Measurements from ENCODE around the gene PTPRD. TPM values are rescaled to one million over a fixed set of nuclear protein-coding genes. Genes with fewer than 3 reads are reported as not detected.
A peak's percentile ranks its signal among the peaks of the same experiment; 100 is the strongest.

PTPRD gene
- total RNA-seq: under 1 TPM in 2 of 3 donors, not detected in 1; 0.05 to 0.68 TPM
- total RNA-seq (2013): 0.59 TPM

DNA sequence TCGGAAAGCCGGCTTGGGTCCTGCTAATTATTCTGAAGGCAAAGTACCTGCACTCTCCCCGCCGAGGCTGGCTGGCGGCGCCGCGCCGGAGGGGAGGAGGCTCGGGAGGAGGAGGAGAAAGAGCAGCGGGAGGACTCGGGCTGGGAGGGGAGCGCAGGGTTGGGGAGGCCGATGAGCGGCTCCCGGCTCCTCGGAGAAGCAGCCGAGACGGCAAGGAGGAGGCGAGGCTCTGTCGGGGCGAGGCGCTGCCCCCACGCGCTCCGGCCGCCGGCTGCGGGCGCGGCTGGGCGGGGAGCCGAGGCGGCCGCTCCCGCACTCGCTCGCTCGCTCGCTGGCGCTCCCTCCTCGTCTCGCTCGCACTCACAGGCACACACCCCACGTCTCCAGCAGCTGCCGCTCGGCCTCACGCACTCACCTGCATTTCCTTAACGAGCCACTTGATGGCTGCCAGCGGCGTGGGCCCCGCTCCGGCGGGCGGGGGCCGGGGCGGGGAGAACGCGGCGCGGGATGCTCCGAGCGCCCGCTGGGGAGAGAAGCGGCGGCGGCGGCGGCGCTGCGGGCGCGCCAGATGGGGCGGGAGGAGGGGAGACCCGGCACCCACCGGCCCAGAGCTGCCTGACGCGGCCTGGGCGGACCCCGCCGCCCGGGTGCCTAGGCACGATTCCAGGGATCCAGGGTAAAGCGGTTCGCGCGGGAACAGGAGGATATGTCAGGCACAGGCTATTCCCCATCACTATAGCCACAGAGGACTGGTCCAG lies at the start of gene PTPRD:
Gene PTPRD, minus strand, starts transcription at position 362 of the 758 bp plus-strand sequence.
- Mint-ChIP-seq H3K4me1 (no peaks in the 10 kb centered on the region), H3K9me3 (peaks cover 8 to 12% of the 10 kb centered on the region in 2 donors), H3K36me3 (peaks cover 23% of the 10 kb centered on the region), H3K4me3 (peak within 1 kb of the TSS; percentile 9), H3K27ac (no peak within 1 kb of the TSS), H3K27me3 (ENCODE audit: low read depth in 2 of 2) (peaks cover 8 to 28% of the 10 kb centered on the region in 2 donors)
- TF ChIP-seq, protein P1, sequence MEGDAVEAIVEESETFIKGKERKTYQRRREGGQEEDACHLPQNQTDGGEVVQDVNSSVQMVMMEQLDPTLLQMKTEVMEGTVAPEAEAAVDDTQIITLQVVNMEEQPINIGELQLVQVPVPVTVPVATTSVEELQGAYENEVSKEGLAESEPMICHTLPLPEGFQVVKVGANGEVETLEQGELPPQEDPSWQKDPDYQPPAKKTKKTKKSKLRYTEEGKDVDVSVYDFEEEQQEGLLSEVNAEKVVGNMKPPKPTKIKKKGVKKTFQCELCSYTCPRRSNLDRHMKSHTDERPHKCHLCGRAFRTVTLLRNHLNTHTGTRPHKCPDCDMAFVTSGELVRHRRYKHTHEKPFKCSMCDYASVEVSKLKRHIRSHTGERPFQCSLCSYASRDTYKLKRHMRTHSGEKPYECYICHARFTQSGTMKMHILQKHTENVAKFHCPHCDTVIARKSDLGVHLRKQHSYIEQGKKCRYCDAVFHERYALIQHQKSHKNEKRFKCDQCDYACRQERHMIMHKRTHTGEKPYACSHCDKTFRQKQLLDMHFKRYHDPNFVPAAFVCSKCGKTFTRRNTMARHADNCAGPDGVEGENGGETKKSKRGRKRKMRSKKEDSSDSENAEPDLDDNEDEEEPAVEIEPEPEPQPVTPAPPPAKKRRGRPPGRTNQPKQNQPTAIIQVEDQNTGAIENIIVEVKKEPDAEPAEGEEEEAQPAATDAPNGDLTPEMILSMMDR (IDR thresholded peaks at IDR 0.05): no peak
- WGBS (ENCODE audit: insufficient coverage): 1% methylated on average over 87 of the region's 87 CpGs
- H3K4me3 ChIP-seq (ENCODE audit: low read length): no peak within 1 kb of the TSS
- H3K9me3 ChIP-seq (ENCODE audit: control insufficient read depth, insufficient read depth, low read length): no peaks in the 10 kb centered on the region
- peaks cover 13% of the 10 kb centered on the region for H3K27me3 ChIP-seq (ENCODE audit: control insufficient read depth, insufficient read depth, low read length)
- DNase-seq: no peak
- intact Hi-C loops (cut with micrococcal nuclease): no loop called here
- no peak for ATAC-seq
- H3K4me1 ChIP-seq (ENCODE audit: control insufficient read depth, insufficient read depth, low read length): no peaks in the 10 kb centered on the region
- H3K36me3 ChIP-seq (ENCODE audit: control insufficient read depth, insufficient read depth, low read length): no peaks in the 10 kb centered on the region
- H3K27ac ChIP-seq (ENCODE audit: low read length): no peak within 1 kb of the TSS

DNA sequence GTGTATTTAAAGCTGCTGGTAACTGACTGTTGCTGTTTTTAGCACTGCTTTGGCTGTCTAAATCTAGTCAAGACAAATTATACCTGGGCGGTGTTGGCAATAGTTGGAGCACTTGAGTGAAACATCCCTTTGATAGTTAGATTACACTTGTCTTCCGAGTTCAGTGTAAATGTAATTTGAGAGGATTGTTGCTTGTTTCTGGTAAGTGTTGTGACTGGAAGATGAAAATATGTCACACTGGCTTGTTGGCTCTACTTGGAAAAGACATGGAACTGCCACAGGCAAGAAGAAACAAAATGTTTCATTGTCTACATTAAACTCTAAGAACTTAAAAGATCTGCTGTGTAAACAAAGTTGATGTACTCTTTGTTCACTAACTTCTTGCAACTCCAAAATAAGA lies 49.2 kb upstream of the PTPRD start:
- DNase-seq: no peak
- intact Hi-C loops (cut with micrococcal nuclease): no loop called here
- WGBS (ENCODE audit: insufficient coverage): 86% methylated on average over 2 of the region's 2 CpGs

DNA sequence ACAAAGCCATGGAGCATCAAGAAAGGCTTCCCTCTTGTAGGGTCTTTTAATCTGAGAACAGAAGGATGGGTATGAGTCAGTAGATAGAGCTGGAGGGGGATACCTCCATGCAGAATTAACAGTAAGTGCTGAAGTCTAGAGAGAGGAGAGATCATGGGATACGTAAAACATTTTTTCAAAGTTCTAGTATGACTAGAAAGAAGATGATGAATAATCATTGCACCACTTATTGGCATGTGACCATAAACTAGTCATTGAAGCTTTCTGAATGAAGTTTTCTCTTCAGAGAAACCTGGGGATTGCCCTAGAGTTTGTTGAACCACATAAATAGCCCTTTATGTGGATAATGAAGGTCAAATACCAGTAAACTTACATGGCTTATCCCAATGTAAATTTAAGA lies 48.6 kb upstream of the PTPRD start:
- WGBS (ENCODE audit: insufficient coverage): 93% methylated on average over 1 of the region's 1 CpG
- H3K4me3 ChIP-seq (ENCODE audit: low read length): no peak overlapping the region
- H3K9me3 ChIP-seq (ENCODE audit: control insufficient read depth, insufficient read depth, low read length): no peaks in the 10 kb centered on the region
- TF ChIP-seq, protein P1 (IDR thresholded peaks at IDR 0.05): no peak
- no peak for ATAC-seq
- no peaks in the 10 kb centered on the region for H3K27me3 ChIP-seq (ENCODE audit: control insufficient read depth, insufficient read depth, low read length)
- H3K9me3 Mint-ChIP-seq: peaks cover 9 to 10% of the 10 kb centered on the region in 2 donors
- H3K4me1 Mint-ChIP-seq: no peaks in the 10 kb centered on the region
- no peak overlapping the region for H3K4me3 Mint-ChIP-seq
- intact Hi-C loops (cut with micrococcal nuclease): no loop called here
- no peaks in the 10 kb centered on the region for H3K27me3 Mint-ChIP-seq (ENCODE audit: low read depth in 2 of 2)
- H3K27ac ChIP-seq (ENCODE audit: low read length): no peak overlapping the region
- no peaks in the 10 kb centered on the region for H3K36me3 Mint-ChIP-seq
- H3K27ac Mint-ChIP-seq: no peak overlapping the region
- no peaks in the 10 kb centered on the region for H3K4me1 ChIP-seq (ENCODE audit: control insufficient read depth, insufficient read depth, low read length)
- DNase-seq: no peak
- H3K36me3 ChIP-seq (ENCODE audit: control insufficient read depth, insufficient read depth, low read length): no peaks in the 10 kb centered on the region

More for the DNA sequence above, 49.2 kb upstream of the PTPRD start:
- no peaks in the 10 kb centered on the region for H3K27me3 Mint-ChIP-seq (ENCODE audit: low read depth in 2 of 2)
- H3K27ac Mint-ChIP-seq: no peak overlapping the region
- H3K27me3 ChIP-seq (ENCODE audit: control insufficient read depth, insufficient read depth, low read length): no peaks in the 10 kb centered on the region
- no peaks in the 10 kb centered on the region for H3K36me3 Mint-ChIP-seq
- no peaks in the 10 kb centered on the region for H3K4me1 ChIP-seq (ENCODE audit: control insufficient read depth, insufficient read depth, low read length)
- TF ChIP-seq, protein P1 (IDR thresholded peaks at IDR 0.05): no peak
- no peak overlapping the region for H3K27ac ChIP-seq (ENCODE audit: low read length)
- no peaks in the 10 kb centered on the region for H3K4me1 Mint-ChIP-seq
- no peaks in the 10 kb centered on the region for H3K36me3 ChIP-seq (ENCODE audit: control insufficient read depth, insufficient read depth, low read length)
- H3K4me3 Mint-ChIP-seq: no peak overlapping the region
- H3K4me3 ChIP-seq (ENCODE audit: low read length): no peak overlapping the region
- ATAC-seq: no peak
- no peaks in the 10 kb centered on the region for H3K9me3 ChIP-seq (ENCODE audit: control insufficient read depth, insufficient read depth, low read length)
- H3K9me3 Mint-ChIP-seq: peaks cover 9 to 10% of the 10 kb centered on the region in 2 donors
